ENCODE measurements around the gene GJA3. TPM values are rescaled to one million over a fixed set of nuclear protein-coding genes. Genes with fewer than 3 reads are reported as not detected.

The GJA3 gene
- total RNA-seq, 1 donor from 2014 or later: 17.6 TPM

DNA sequence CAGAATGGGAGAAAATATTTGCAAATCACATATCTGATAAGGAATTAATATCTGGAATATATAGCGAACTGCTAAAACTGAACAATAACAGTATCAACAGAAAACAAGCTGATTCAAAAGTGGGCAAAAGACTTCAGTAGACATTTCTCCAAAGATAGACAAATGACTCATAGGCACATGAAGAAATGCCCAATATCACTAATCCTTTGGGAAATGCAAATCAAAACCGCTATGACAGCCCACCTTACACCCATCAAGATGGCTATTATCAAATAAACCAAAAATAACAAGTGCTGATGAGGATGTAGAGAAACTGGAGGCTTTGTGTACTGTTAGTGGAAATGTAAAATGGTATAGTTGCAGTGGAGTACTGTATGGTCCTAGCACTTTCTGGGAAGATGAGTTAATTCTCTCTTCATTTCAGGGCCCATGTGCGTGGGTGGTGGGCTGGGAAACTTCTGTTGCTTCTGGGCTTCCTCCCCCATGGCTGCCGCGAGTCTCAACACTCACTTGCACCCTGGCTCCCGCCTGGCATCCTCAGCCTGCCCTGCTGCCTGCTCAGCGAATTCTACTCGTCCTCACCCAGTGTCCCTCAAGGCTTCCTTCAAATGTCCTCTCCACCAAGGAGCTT is 12.4 kb upstream of the GJA3 start:
- H3K9me3 ChIP-seq (replicated peaks): no peaks in the 10 kb centered on the region
- no peak overlapping the region for H3K27ac ChIP-seq (replicated peaks)
- no peak overlapping the region for H3K4me3 ChIP-seq
- H3K4me1 ChIP-seq: peaks cover 10% of the 10 kb centered on the region
- peaks cover 53% of the 10 kb centered on the region for H3K27me3 ChIP-seq (ENCODE audit: low read depth)
- H3K36me3 ChIP-seq: no peaks in the 10 kb centered on the region
- intact Hi-C loops (cut with micrococcal nuclease): no loop called here
- no peak for DNase-seq
- TF ChIP-seq, protein P1, sequence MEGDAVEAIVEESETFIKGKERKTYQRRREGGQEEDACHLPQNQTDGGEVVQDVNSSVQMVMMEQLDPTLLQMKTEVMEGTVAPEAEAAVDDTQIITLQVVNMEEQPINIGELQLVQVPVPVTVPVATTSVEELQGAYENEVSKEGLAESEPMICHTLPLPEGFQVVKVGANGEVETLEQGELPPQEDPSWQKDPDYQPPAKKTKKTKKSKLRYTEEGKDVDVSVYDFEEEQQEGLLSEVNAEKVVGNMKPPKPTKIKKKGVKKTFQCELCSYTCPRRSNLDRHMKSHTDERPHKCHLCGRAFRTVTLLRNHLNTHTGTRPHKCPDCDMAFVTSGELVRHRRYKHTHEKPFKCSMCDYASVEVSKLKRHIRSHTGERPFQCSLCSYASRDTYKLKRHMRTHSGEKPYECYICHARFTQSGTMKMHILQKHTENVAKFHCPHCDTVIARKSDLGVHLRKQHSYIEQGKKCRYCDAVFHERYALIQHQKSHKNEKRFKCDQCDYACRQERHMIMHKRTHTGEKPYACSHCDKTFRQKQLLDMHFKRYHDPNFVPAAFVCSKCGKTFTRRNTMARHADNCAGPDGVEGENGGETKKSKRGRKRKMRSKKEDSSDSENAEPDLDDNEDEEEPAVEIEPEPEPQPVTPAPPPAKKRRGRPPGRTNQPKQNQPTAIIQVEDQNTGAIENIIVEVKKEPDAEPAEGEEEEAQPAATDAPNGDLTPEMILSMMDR (IDR thresholded peaks at IDR 0.05; ENCODE audit: borderline replicate concordance): no peak

DNA sequence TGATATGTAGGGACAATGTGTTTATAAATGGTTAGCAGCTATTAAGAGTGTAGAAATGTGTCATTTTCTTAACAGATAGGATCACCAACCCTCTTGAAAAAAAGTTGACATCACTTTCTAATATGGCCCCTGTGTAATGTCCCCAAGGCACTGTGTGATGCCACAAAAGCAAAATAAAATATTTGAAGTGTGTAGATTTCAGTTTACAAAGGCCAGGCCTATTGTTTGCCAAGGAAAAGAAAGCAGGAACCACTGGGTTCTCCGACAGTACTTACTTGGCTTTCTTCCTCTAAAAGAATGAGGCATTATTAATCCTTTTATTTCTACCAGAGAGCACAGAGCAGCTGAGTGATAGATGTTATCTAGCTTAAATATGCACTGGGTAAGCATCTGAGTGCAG is 10.5 kb upstream of the GJA3 start:
- Histone ChIP-seq H3K4me1 (peaks cover 4% of the 10 kb centered on the region), H3K27ac (replicated peaks) (no peak overlapping the region), H3K36me3 (no peaks in the 10 kb centered on the region), H3K4me3 (no peak overlapping the region), H3K27me3 (ENCODE audit: low read depth) (peaks cover 53% of the 10 kb centered on the region), H3K9me3 (replicated peaks) (no peaks in the 10 kb centered on the region)
- DNase-seq: no peak
- TF ChIP-seq, protein P1 (IDR thresholded peaks at IDR 0.05; ENCODE audit: borderline replicate concordance): no peak
- intact Hi-C loops (cut with micrococcal nuclease): no loop called here

DNA sequence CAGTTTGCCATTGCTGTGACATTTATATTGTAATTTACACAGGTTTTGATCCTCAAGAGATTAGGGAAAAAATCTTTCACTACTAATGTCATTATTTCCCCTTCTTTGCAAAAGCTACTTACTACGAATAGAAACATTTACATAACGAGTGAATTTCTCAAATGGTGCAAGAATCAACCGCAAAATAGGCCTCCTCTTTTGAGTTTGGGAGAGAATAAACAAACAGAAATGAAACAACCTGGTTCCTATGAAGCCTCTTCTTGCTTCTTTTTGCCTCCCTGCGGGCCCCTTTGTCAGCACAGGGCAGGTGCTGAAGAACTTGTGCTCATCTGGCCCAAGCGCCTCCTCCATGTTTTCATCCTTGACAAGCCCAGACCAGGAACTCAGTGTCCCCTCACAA is 10.1 kb upstream of the GJA3 start:
- Histone ChIP-seq H3K27me3 (ENCODE audit: low read depth) (peaks cover 56% of the 10 kb centered on the region), H3K9me3 (replicated peaks) (no peaks in the 10 kb centered on the region), H3K27ac (replicated peaks) (no peak overlapping the region), H3K4me3 (no peak overlapping the region), H3K36me3 (no peaks in the 10 kb centered on the region), H3K4me1 (peaks cover 4% of the 10 kb centered on the region)
- DNase-seq: no peak
- TF ChIP-seq, protein P1 (IDR thresholded peaks at IDR 0.05; ENCODE audit: borderline replicate concordance): no peak
- intact Hi-C loops (cut with micrococcal nuclease): no loop called here

DNA sequence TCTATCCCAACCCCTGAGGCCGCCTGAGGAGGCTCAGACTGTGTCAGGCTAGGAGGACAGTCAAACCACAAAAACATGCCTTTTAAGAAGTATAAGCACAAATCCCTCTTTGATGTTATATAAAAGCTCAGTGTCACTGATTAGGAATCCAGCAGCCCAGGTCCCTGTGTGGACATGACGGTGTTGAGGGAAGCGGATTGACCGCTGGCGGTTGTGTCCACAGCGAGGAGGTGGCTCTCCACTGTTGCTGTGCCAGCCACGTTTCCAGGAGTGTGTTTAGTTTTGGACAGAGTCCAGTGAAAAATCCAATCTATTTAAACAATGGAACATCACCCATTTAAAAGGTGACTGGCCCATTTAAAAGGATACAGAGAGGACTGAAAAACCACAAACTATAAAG is 7.5 kb upstream of the GJA3 start:
- no peak overlapping the region for H3K27ac ChIP-seq (replicated peaks)
- no peaks in the 10 kb centered on the region for H3K36me3 ChIP-seq
- TF ChIP-seq, protein P1 (IDR thresholded peaks at IDR 0.05; ENCODE audit: borderline replicate concordance): no peak
- no peak overlapping the region for H3K4me3 ChIP-seq
- no peak for DNase-seq
- intact Hi-C loops (cut with micrococcal nuclease): loop anchor here (10.0 kb wide), 1 partner anchor 134 kb away; no protein-coding TSS in a partner anchor
- no peaks in the 10 kb centered on the region for H3K9me3 ChIP-seq (replicated peaks)
- H3K27me3 ChIP-seq (ENCODE audit: low read depth): peaks cover 66% of the 10 kb centered on the region
- no peaks in the 10 kb centered on the region for H3K4me1 ChIP-seq

DNA sequence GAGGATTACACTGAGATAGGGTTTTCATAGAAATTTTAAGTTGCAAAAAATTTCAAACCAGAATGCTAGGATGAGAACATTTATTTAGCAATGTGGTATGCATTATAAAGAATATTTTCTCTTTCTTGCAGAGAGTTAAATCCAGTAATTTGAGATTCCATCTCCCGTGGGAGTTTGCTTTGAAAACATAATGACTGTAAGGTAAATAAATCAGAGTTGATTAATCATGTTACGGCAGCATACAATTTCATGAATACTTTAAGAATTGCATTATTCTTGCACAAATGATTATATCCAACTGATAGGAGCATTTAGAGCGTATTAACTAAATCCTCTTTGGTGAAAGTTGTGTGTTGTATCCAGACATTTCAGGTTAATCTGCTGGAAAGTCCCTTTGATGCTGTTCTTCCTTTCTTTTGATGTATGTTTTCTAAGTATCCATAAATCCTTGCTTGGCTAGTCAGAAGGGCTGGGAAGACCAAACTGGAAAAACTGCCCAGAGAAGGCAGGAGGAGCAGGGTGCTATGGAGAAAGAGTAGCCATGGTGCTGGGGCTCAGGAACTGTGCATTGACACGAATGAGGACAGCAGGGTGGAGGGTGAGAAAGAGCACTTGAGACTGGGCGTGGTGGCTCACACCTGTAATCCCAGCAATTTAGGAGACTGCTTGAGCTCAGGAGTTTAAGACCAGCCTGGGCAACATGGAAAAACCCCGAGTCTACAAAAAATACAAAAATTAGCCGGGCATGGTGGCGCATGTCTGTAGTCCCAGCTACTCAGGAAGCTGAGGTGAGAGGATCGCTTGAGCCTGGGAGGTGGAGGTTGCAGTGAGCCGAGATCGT is 4.8 kb upstream of the GJA3 start:
- no peaks in the 10 kb centered on the region for H3K9me3 ChIP-seq (replicated peaks)
- intact Hi-C loops (cut with micrococcal nuclease): loop anchor here (10.0 kb wide), 1 partner anchor 131 kb away; no protein-coding TSS in a partner anchor
- H3K27ac ChIP-seq (replicated peaks): no peak overlapping the region
- H3K36me3 ChIP-seq: no peaks in the 10 kb centered on the region
- TF ChIP-seq, protein P1 (IDR thresholded peaks at IDR 0.05; ENCODE audit: borderline replicate concordance): no peak
- no peak for DNase-seq
- H3K4me3 ChIP-seq: no peak overlapping the region
- H3K27me3 ChIP-seq (ENCODE audit: low read depth): peaks cover 85% of the 10 kb centered on the region
- H3K4me1 ChIP-seq: peaks cover 15% of the 10 kb centered on the region
